K562 (cell line): Measurements from ENCODE around the gene TMEM101. TPM values are rescaled to one million over a fixed set of nuclear protein-coding genes. Genes with fewer than 3 reads are reported as not detected.

Experiments used
- FOXA3 ChIP-seq, 2 experiments: fragments of 450-650 bp in 1 of 2; sonication (generic) in 1 of 2; formaldehyde crosslinking; IDR thresholded peaks in 1 of 2; conservative IDR thresholded peaks in 1 of 2; 2 replicates each; pipeline versions ENCODE4 v1.4.0 to v1.8.0; 2020 to 2022; ENCODE audit warnings: mild to moderate bottlenecking in 2 of 2, missing genetic modification reagents in 1 of 2
- GTF2B ChIP-seq: IDR thresholded peaks from 2 replicates; pipeline ENCODE4 v1.6.1; 2011; ENCODE audit not compliant: insufficient read length; ENCODE audit errors: extremely low read depth
- HLTF ChIP-seq: fragments of 450-650 bp; IDR thresholded peaks from 2 replicates; pipeline ENCODE4 v1.6.1; 2016
- IFI16 ChIP-seq: fragments of 250-450 bp; sonication (Bioruptor Pico); IDR thresholded peaks from 2 replicates; pipeline ENCODE4 v2.1.2; 2022; ENCODE audit warnings: mild to moderate bottlenecking, inconsistent platforms
- MCM3 ChIP-seq: fragments of 450-650 bp; IDR thresholded peaks from 2 replicates; pipeline ENCODE4 v1.6.1; 2016
- MNT ChIP-seq, 2 experiments: fragments of 450-650 bp; conservative IDR thresholded peaks; 2 replicates each; pipeline ENCODE4 v1.6.1; 2017; ENCODE audit warnings: mild to moderate bottlenecking in 2 of 2, moderate library complexity in 2 of 2
- MYC ChIP-seq, 2 experiments: fragments of 250-450 bp in 1 of 2; sonication (Bioruptor Pico) in 1 of 2; IDR thresholded peaks; 2 replicates each; pipeline versions ENCODE4 v1.5.1 to v1.6.1; 2012 to 2021; ENCODE audit warnings: low read depth in 2 of 2, borderline replicate concordance in 1 of 2, improper control_type of control experiment in 1 of 2, low read length in 1 of 2, mild to moderate bottlenecking in 1 of 2, moderate library complexity in 1 of 2
- PPARD ChIP-seq: fragments of 250-450 bp; sonication (Bioruptor Pico); IDR thresholded peaks from 2 replicates; pipeline ENCODE4 v1.8.0; 2022; ENCODE audit warnings: inconsistent platforms, mild to moderate bottlenecking, moderate library complexity
- RBM22 ChIP-seq: fragments of 200-400 bp; formaldehyde crosslinking; IDR thresholded peaks from 2 replicates; pipeline ENCODE4 v1.6.1; 2018; ENCODE audit warnings: low read length, low read depth; ENCODE audit not compliant: poor library complexity, severe bottlenecking
- SIRT6 ChIP-seq: IDR thresholded peaks from one replicate; pipeline ENCODE4 v1.6.1; 2012; ENCODE audit warnings: low read depth, mild to moderate bottlenecking, control low read depth, inconsistent platforms, low read length, moderate library complexity
- SNAPC5 ChIP-seq: fragments of 250-450 bp; sonication (Bioruptor Pico); IDR thresholded peaks from 2 replicates; pipeline ENCODE4 v1.8.0; 2021; ENCODE audit warnings: moderate library complexity, mild to moderate bottlenecking, inconsistent platforms
- SREBF1 ChIP-seq: fragments of 150-350 bp; IDR thresholded peaks from 2 replicates; pipeline ENCODE4 v1.6.1; 2014; ENCODE audit warnings: antibody characterized with exemption, low read depth, low read length, borderline replicate concordance
- SUPT5H ChIP-seq: fragments of 450-650 bp; IDR thresholded peaks from 2 replicates; pipeline ENCODE4 v1.6.1; 2016
- ZKSCAN3 ChIP-seq: fragments of 250-450 bp; sonication (Bioruptor Pico); IDR thresholded peaks from 2 replicates; pipeline ENCODE4 v1.4.0; 2020
- ZNF143 ChIP-seq: sonication (generic); formaldehyde crosslinking; IDR thresholded peaks from 2 replicates; pipeline ENCODE4 v1.9.0; 2022; ENCODE audit warnings: mild to moderate bottlenecking, missing genetic modification reagents
- ZNF592 ChIP-seq: fragments of 450-650 bp; IDR thresholded peaks from 2 replicates; pipeline ENCODE4 v1.6.1; 2017; ENCODE audit warnings: antibody characterized with exemption, mild to moderate bottlenecking
- ZNF780A ChIP-seq: fragments of 250-450 bp; sonication (Bioruptor Pico); IDR thresholded peaks from 2 replicates; pipeline ENCODE4 v1.5.0; 2021; ENCODE audit warnings: mild to moderate bottlenecking
- polyA plus RNA-seq, 8 experiments: library from polyadenylated mRNA; depleted of rRNA in 4 of 8; stranded (reverse) in 5 of 8; unstranded in 3 of 8; fragments of >200 nt; fragmentation: Nextera tagmentation in 2 of 8; fragmentation: Illumina TruSeq in 1 of 8; extraction: Ambion mirVana in 2 of 8; extraction: Trizol in 1 of 8; gene quantifications; 2 replicates each; pipeline versions ENCODE4 v1.2.1 to v1.2.3, GENCODE V29; 2011 to 2014; ENCODE audit warnings: inconsistent platforms in 1 of 8, missing spikeins in 1 of 8
- total RNA-seq, 7 experiments: library from RNA; depleted of rRNA in 6 of 7; stranded (reverse); fragments of >200 nt in 6 of 7; fragmentation: Illumina TruSeq in 2 of 7; extraction: Trizol in 2 of 7; gene quantifications; 2 replicates each; pipeline versions ENCODE4 v1.2.1 to v1.2.3, GENCODE V29; 2011 to 2021; ENCODE audit warnings: low replicate concordance in 1 of 7
- TF ChIP-seq, protein P1 (sequence below): sonication (generic); formaldehyde crosslinking; IDR thresholded peaks from 2 replicates; pipeline ENCODE4 v1.9.0; 2022; ENCODE audit warnings: mild to moderate bottlenecking, missing genetic modification reagents
- TF ChIP-seq, protein P2 (sequence below): sonication (generic); formaldehyde crosslinking; IDR thresholded peaks from 2 replicates; pipeline ENCODE4 v1.8.0; 2022; ENCODE audit warnings: mild to moderate bottlenecking, missing genetic modification reagents

The TMEM101 gene
- total and polyA plus RNA-seq, 9 of the 15 experiments (the other 6 are each of a cell fraction or from before 2014, with no cell fraction given), result 21.2 to 110 (median 37.8) TPM

GRCh38 chr17:44014437-44015172 lies at the start of gene TMEM101 (continued):
- no peak for TF ChIP-seq ZNF143
- no peak for TF ChIP-seq IFI16
- no peak for TF ChIP-seq PPARD
- no peak for TF ChIP-seq ZKSCAN3 (CRISPR knock-in tag)
- TF ChIP-seq, protein P1, sequence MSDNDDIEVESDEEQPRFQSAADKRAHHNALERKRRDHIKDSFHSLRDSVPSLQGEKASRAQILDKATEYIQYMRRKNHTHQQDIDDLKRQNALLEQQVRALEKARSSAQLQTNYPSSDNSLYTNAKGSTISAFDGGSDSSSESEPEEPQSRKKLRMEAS (CRISPR knock-in tag), result peak; percentile 46; the same call in 1 of the 2 replicates
- TF ChIP-seq SUPT5H, result peak; percentile 84
- TF ChIP-seq SIRT6, result no peak
- TF ChIP-seq GTF2B, result no peak
- TF ChIP-seq MYC (IDR thresholded peaks at IDR 0.05; ENCODE audit: low read depth, low read length), result peak; percentile 91
- TF ChIP-seq MYC (CRISPR knock-in tag; IDR thresholded peaks at IDR 0.05; ENCODE audit: borderline replicate concordance, low read depth), result no peak; the same call in 1 of the 2 replicates
- TF ChIP-seq ZNF780A, result no peak
- TF ChIP-seq SNAPC5 (CRISPR knock-in tag), result no peak
- peak; percentile 59 for TF ChIP-seq RBM22
- TF ChIP-seq MCM3, result no peak
- TF ChIP-seq, protein P2, sequence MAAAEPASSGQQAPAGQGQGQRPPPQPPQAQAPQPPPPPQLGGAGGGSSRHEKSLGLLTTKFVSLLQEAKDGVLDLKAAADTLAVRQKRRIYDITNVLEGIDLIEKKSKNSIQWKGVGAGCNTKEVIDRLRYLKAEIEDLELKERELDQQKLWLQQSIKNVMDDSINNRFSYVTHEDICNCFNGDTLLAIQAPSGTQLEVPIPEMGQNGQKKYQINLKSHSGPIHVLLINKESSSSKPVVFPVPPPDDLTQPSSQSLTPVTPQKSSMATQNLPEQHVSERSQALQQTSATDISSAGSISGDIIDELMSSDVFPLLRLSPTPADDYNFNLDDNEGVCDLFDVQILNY, result no peak
- TF ChIP-seq HLTF, result peak; percentile 40; the same call in 1 of the 2 replicates
- peak; percentile 73; the same call in 1 of the 2 replicates for TF ChIP-seq SREBF1
- TF ChIP-seq FOXA3 (CRISPR knock-in tag; conservative IDR thresholded peaks at IDR 0.05 in 1 of 2, IDR thresholded peaks at IDR 0.05 in 1 of 2), result no peak
- TF ChIP-seq ZNF592, result 0 out of 2 replicates have a peak, but pooled peaks have one; percentile 23
- peak; percentile 77 to 84 for TF ChIP-seq MNT (conservative IDR thresholded peaks at IDR 0.05)
